CD14-positive monocyte (primary cell): ENCODE data around the gene CTRB1. TPM values are rescaled to one million over a fixed set of nuclear protein-coding genes. Genes with fewer than 3 reads are reported as not detected.

Experiments used
- DNase-seq, 3 donors: peaks; one replicate each; pipeline ENCODE4 v3.0.0-alpha.2; 2011 to 2022
- H2AFZ ChIP-seq: 2 replicates; pipeline ENCODE4 v1.6.0; 2012; ENCODE audit warnings: mild to moderate bottlenecking, low read depth, low read length, inconsistent platforms; ENCODE audit not compliant: insufficient read depth, poor library complexity, severe bottlenecking
- H3K27ac ChIP-seq, 2 donors: 1 replicate in 1 of 2; 2 replicates in 1 of 2; pipeline ENCODE4 v1.5.1; 2012 to 2013; ENCODE audit warnings: low read length in 2 of 2, control low read depth in 1 of 2, inconsistent platforms in 1 of 2, low read depth in 1 of 2, mild to moderate bottlenecking in 1 of 2
- H3K27me3 ChIP-seq, 2 donors: one replicate each; pipeline versions ENCODE4 v1.6.0 to v1.6.1; 2011 to 2013; ENCODE audit warnings: low read length in 2 of 2; ENCODE audit not compliant: control insufficient read depth in 2 of 2, insufficient read depth in 2 of 2
- H3K36me3 ChIP-seq, 2 donors: replicated peaks in 1 of 2; 1 replicate in 1 of 2; 2 replicates in 1 of 2; pipeline versions ENCODE4 v1.5.1 to v1.6.1; 2012 to 2013; ENCODE audit warnings: low read length in 2 of 2, control low read depth in 1 of 2, inconsistent platforms in 1 of 2, mild to moderate bottlenecking in 1 of 2; ENCODE audit not compliant: insufficient read depth in 2 of 2, control insufficient read depth in 1 of 2
- H3K4me1 ChIP-seq, 2 donors: 1 replicate in 1 of 2; 2 replicates in 1 of 2; pipeline versions ENCODE4 v1.5.1 to v1.6.1; 2012 to 2013; ENCODE audit warnings: low read length in 2 of 2, control low read depth in 1 of 2, inconsistent platforms in 1 of 2, mild to moderate bottlenecking in 1 of 2, moderate library complexity in 1 of 2; ENCODE audit not compliant: insufficient read depth in 2 of 2, control insufficient read depth in 1 of 2
- H3K4me2 ChIP-seq: replicated peaks from 2 replicates; pipeline ENCODE3; 2012; ENCODE audit warnings: low read length, moderate library complexity, mild to moderate bottlenecking; ENCODE audit not compliant: poor library complexity, severe bottlenecking; ENCODE audit errors: extremely low read depth
- H3K4me3 ChIP-seq, 3 experiments: fragments of 200-600 bp in 1 of 3; sonication (generic) in 1 of 3; replicated peaks in 1 of 3; 1 replicate in 2 of 3; 2 replicates in 1 of 3; pipeline ENCODE4 v1.5.1; 2011 to 2013; ENCODE audit warnings: low read length in 3 of 3, mild to moderate bottlenecking in 3 of 3, control low read depth in 2 of 3, low read depth in 2 of 3, inconsistent platforms in 1 of 3, moderate library complexity in 1 of 3
- H3K79me2 ChIP-seq: 2 replicates; pipeline ENCODE4 v1.6.0; 2012; ENCODE audit warnings: mild to moderate bottlenecking, control low read depth, inconsistent platforms, low read length, moderate library complexity; ENCODE audit not compliant: insufficient read depth
- H3K9ac ChIP-seq: 2 replicates; pipeline ENCODE4 v1.6.0; 2017; ENCODE audit warnings: low read length, mild to moderate bottlenecking; ENCODE audit not compliant: insufficient read depth, poor library complexity, severe bottlenecking
- H3K9me3 ChIP-seq, 2 donors: replicated peaks in 1 of 2; 1 replicate in 1 of 2; 2 replicates in 1 of 2; pipeline versions ENCODE4 v1.5.1 to v1.6.1; 2012 to 2013; ENCODE audit warnings: low read length in 2 of 2, control low read depth in 1 of 2; ENCODE audit not compliant: control insufficient read depth in 1 of 2, insufficient read depth in 1 of 2
- H4K20me1 ChIP-seq: 2 replicates; pipeline ENCODE4 v1.6.0; 2012; ENCODE audit warnings: mild to moderate bottlenecking, low read length, control low read depth, moderate library complexity; ENCODE audit not compliant: insufficient read depth
- H3K27ac Mint-ChIP-seq, 7 donors: one replicate each; pipeline ENCODE4 v1.8.0; 2020; ENCODE audit warnings: mild to moderate bottlenecking in 7 of 7, mixed read lengths in 7 of 7, moderate library complexity in 6 of 7, inconsistent platforms in 2 of 7
- H3K27me3 Mint-ChIP-seq, 3 donors: one replicate each; pipeline ENCODE4 v1.8.0; 2021 to 2022; ENCODE audit warnings: low read depth in 3 of 3, mild to moderate bottlenecking in 3 of 3, mixed read lengths in 3 of 3, moderate library complexity in 3 of 3, inconsistent platforms in 1 of 3
- H3K36me3 Mint-ChIP-seq, 2 donors: one replicate each; pipeline ENCODE4 v1.8.0; 2020; ENCODE audit warnings: mixed read lengths in 2 of 2, inconsistent platforms in 1 of 2, mild to moderate bottlenecking in 1 of 2
- H3K4me1 Mint-ChIP-seq: one replicate; pipeline ENCODE4 v1.8.0; 2020; ENCODE audit warnings: mild to moderate bottlenecking, mixed read lengths
- H3K4me3 Mint-ChIP-seq, 2 donors: one replicate each; pipeline ENCODE4 v1.8.0; 2020; ENCODE audit warnings: mild to moderate bottlenecking in 2 of 2, mixed read lengths in 2 of 2, moderate library complexity in 1 of 2
- H3K9me3 Mint-ChIP-seq, 7 donors: one replicate each; pipeline ENCODE4 v1.8.0; 2020 to 2022; ENCODE audit warnings: mixed read lengths in 7 of 7, mild to moderate bottlenecking in 6 of 7, moderate library complexity in 6 of 7, inconsistent platforms in 2 of 7
- WGBS: methylation state at CpG from one replicate; pipeline ENCODE4 v1.1.5; 2013; ENCODE audit warnings: missing lambda C conversion rate; ENCODE audit not compliant: insufficient coverage; 5-methylcytosine and 5-hydroxymethylcytosine counted together
- intact Hi-C, 2 donors: fragments of 100-400 bp; cut with micrococcal nuclease; formaldehyde crosslinking; loops; one replicate each; pipeline versions ENCODE4 v1.15.0 to v1.15.1; 2023
- polyA plus RNA-seq, 3 donors: library from polyadenylated mRNA; depleted of rRNA in 1 of 3; unstranded in 2 of 3; stranded (reverse) in 1 of 3; fragments of 300-500 nt in 2 of 3; fragments of >200 nt in 1 of 3; fragmentation: Illumina TruSeq in 2 of 3; gene quantifications; 1 replicate in 2 of 3; 2 replicates in 1 of 3; pipeline ENCODE4 v1.2.3, GENCODE V29; 2012 to 2021
- TF ChIP-seq, protein P1 (sequence below): fragments of 200-600 bp; IDR thresholded peaks from one replicate; pipeline ENCODE4 v1.8.0; 2022; ENCODE audit warnings: antibody characterized with exemption, mild to moderate bottlenecking

The CTRB1 gene
- polyA plus RNA-seq, 3 donors = not detected

DNA sequence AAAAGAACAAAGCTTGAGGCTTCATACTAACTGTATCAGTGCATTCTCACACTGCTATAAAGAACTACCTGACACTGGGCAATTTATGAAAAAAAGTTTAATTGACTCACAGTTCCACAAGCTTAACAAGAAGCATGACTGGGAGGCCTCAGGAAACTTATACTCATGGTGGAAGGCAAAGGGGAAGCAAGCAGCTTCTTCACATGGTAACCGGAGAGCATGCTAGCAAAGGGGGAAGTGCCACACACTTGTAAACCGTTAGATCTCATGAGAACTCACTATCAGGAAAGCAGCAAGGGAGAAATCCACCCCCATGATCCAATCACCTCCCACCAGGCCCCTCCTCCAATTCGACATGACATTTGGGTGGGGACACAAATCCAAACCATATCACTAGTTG, 37.2 kb upstream of the CTRB1 start:
- Histone ChIP-seq H3K27me3 (no peaks in the 10 kb centered on the region), H3K9ac (no peak overlapping the region), H3K4me2 (no peak overlapping the region), H2AFZ (no peak overlapping the region), H4K20me1 (no peaks in the 10 kb centered on the region), H3K4me3 (no peak overlapping the region), H3K9me3 (peaks cover 13 to 25% of the 10 kb centered on the region in 2 donors), H3K36me3 (no peaks in the 10 kb centered on the region), H3K27ac (no peak overlapping the region), H3K4me1 (no peaks in the 10 kb centered on the region), H3K79me2 (no peaks in the 10 kb centered on the region)
- intact Hi-C loops = no loop called here
- DNase-seq = peak in 1 of 3 donors; percentile 2
- H3K27ac Mint-ChIP-seq = no peak overlapping the region
- no peaks in the 10 kb centered on the region for H3K36me3 Mint-ChIP-seq
- no peak overlapping the region for H3K4me3 Mint-ChIP-seq
- H3K9me3 Mint-ChIP-seq = peaks cover 18 to 53% (median 43%) of the 10 kb centered on the region in 7 donors
- no CpG with 5 or more reads among the region's 3 CpGs for WGBS
- peaks cover 3% of the 10 kb centered on the region for H3K4me1 Mint-ChIP-seq
- peaks cover 2 to 3% (median 2%) of the 10 kb centered on the region in 3 donors for H3K27me3 Mint-ChIP-seq
- TF ChIP-seq, protein P1, sequence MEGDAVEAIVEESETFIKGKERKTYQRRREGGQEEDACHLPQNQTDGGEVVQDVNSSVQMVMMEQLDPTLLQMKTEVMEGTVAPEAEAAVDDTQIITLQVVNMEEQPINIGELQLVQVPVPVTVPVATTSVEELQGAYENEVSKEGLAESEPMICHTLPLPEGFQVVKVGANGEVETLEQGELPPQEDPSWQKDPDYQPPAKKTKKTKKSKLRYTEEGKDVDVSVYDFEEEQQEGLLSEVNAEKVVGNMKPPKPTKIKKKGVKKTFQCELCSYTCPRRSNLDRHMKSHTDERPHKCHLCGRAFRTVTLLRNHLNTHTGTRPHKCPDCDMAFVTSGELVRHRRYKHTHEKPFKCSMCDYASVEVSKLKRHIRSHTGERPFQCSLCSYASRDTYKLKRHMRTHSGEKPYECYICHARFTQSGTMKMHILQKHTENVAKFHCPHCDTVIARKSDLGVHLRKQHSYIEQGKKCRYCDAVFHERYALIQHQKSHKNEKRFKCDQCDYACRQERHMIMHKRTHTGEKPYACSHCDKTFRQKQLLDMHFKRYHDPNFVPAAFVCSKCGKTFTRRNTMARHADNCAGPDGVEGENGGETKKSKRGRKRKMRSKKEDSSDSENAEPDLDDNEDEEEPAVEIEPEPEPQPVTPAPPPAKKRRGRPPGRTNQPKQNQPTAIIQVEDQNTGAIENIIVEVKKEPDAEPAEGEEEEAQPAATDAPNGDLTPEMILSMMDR = no peak

DNA sequence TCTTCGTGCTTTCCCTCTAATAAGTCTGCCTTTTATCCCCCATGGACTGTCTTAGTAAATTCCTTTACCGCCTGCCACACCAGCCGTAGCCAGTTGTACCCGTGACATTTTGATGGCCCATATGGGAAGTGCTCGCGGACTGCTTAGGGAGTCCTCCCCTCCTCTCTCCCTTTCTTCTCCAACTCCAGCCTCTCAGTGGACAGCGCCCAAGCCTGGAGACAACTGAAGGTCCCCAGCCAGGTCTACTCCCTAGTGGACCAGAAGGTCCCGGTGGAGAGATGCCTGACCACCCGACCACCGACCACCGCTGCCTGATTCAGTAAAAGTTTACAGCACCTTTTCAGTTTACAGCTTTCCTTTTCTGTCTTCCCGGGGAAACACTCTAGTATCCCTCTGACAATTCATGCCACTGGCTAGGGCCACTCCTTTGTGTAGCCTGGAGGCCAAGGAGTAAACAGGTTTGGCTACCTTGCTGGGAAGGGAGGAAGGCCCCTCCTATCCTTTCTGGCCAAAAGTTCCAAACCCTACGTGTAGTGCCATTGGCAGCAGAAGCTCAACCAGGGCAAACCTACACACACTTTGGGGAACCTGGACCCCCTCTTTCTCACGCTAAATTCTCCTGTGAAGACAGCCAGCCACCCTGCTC, 29.8 kb upstream of the CTRB1 start:
- Histone ChIP-seq H3K9me3 (peaks cover 0 to 5% of the 10 kb centered on the region in 2 donors), H3K4me2 (no peak overlapping the region), H4K20me1 (no peaks in the 10 kb centered on the region), H3K79me2 (no peaks in the 10 kb centered on the region), H2AFZ (no peak overlapping the region), H3K4me1 (no peaks in the 10 kb centered on the region), H3K27ac (no peak overlapping the region), H3K4me3 (no peak overlapping the region), H3K27me3 (peaks cover 0 to 4% of the 10 kb centered on the region in 2 donors), H3K9ac (no peak overlapping the region), H3K36me3 (no peaks in the 10 kb centered on the region)
- no peaks in the 10 kb centered on the region for H3K36me3 Mint-ChIP-seq
- WGBS = 93% methylated on average over 9 of the region's 14 CpGs
- H3K9me3 Mint-ChIP-seq = peaks cover 0 to 18% (median 8%) of the 10 kb centered on the region in 7 donors
- H3K27me3 Mint-ChIP-seq = peaks cover 19 to 32% (median 31%) of the 10 kb centered on the region in 3 donors
- DNase-seq = no peak
- no peak overlapping the region for H3K27ac Mint-ChIP-seq
- H3K4me3 Mint-ChIP-seq = no peak overlapping the region
- no peaks in the 10 kb centered on the region for H3K4me1 Mint-ChIP-seq
- TF ChIP-seq, protein P1 = no peak
- intact Hi-C loops = no loop called here
